ENCODE measurements around the gene TK2.
A peak's percentile ranks its signal among the peaks of the same experiment; 100 is the strongest.
"Not testable (repeated sequence)": the region's sequence is repeated elsewhere in the genome, so short reads cannot be mapped to it uniquely, and the experiment has no call there.

Gene TK2

GRCh38 chr16:66519482-66520373 is 30.2 kb downstream of the TK2 start:
- DNase-seq: no peak

GRCh38 chr16:66517586-66518263 is 32.2 kb downstream of the TK2 start:
- no peak for DNase-seq

GRCh38 chr16:66516808-66517585 is 32.9 kb downstream of the TK2 start:
- peak; percentile 89 for DNase-seq

GRCh38 chr16:66516509-66516807 is 33.5 kb downstream of the TK2 start:
- no peak for DNase-seq

- no peak for DNase-seq
Measured at GRCh38 chr16:66515596-66516508, 34.1 kb downstream of the TK2 start.

- DNase-seq: not testable (repeated sequence)
Measured at GRCh38 chr16:66514980-66515595, 34.8 kb downstream of the TK2 start.

GRCh38 chr16:66514391-66514790 is 35.5 kb downstream of the TK2 start:
- not testable (repeated sequence) for DNase-seq

- no peak for DNase-seq
Measured at GRCh38 chr16:66513111-66513723, 36.7 kb downstream of the TK2 start.

GRCh38 chr16:66512272-66513110 is 37.4 kb downstream of the TK2 start:
- DNase-seq: no peak

- DNase-seq: no peak
Measured at GRCh38 chr16:66511602-66512271, 38.2 kb downstream of the TK2 start.

- DNase-seq: no peak
Measured at GRCh38 chr16:66510711-66511601, 39.0 kb downstream of the TK2 start.

- no peak for DNase-seq
Measured at GRCh38 chr16:66510298-66510697, 39.6 kb downstream of the TK2 start.

GRCh38 chr16:66509576-66509975 is 40.3 kb downstream of the TK2 start:
- DNase-seq: no peak

- no peak for DNase-seq
Measured at GRCh38 chr16:66508914-66509496, 40.9 kb downstream of the TK2 start.

GRCh38 chr16:66508248-66508913 is 41.5 kb downstream of the TK2 start:
- no peak for DNase-seq

GRCh38 chr16:66507731-66508239 is 42.1 kb downstream of the TK2 start:
- DNase-seq: no peak

- no peak for DNase-seq
Measured at GRCh38 chr16:66503612-66504011, 46.3 kb downstream of the TK2 start.

- DNase-seq: no peak
Measured at GRCh38 chr16:66503030-66503429, 46.9 kb downstream of the TK2 start.

Measured in 8988T (cell line).